Measurements from ENCODE around the gene STK32A.

Gene STK32A

GRCh38 chr5:147418613-147419012 is 183.8 kb downstream of the STK32A start:
- no peak for DNase-seq (ENCODE audit: low read depth in 2 of 2)

- no peak for DNase-seq (ENCODE audit: low read depth in 2 of 2)
Measured at GRCh38 chr5:147426640-147427327, 192.0 kb downstream of the STK32A start.

GRCh38 chr5:147427521-147428401 is 192.9 kb downstream of the STK32A start:
- DNase-seq (ENCODE audit: low read depth in 2 of 2) = no peak

- DNase-seq (ENCODE audit: low read depth in 2 of 2) = no peak
Measured at GRCh38 chr5:147430628-147431027, 195.8 kb downstream of the STK32A start.

- no peak for DNase-seq (ENCODE audit: low read depth in 2 of 2)
Measured at GRCh38 chr5:147431586-147431985, 196.8 kb downstream of the STK32A start.

- DNase-seq (ENCODE audit: low read depth in 2 of 2) = no peak
Measured at GRCh38 chr5:147432323-147432722, 197.5 kb downstream of the STK32A start.

- no peak for DNase-seq (ENCODE audit: low read depth in 2 of 2)
Measured at GRCh38 chr5:147434049-147434448, 199.2 kb downstream of the STK32A start.

GRCh38 chr5:147436596-147436995 is 201.8 kb downstream of the STK32A start:
- DNase-seq (ENCODE audit: low read depth in 2 of 2) = no peak

GRCh38 chr5:147437161-147437596 is 202.4 kb downstream of the STK32A start:
- DNase-seq (ENCODE audit: low read depth in 2 of 2) = no peak
